NCI-H1048 (cell line): ENCODE measurements around the gene ETS1.

Experiments
- DNase-seq: peaks from one replicate; lab custom pipeline; 2025; lab: John Stamatoyannopoulos, UW

Gene ETS1

GRCh38 chr11:128501632-128502549 is 85.5 kb downstream of the ETS1 start:
- DNase-seq: no peak

DNA sequence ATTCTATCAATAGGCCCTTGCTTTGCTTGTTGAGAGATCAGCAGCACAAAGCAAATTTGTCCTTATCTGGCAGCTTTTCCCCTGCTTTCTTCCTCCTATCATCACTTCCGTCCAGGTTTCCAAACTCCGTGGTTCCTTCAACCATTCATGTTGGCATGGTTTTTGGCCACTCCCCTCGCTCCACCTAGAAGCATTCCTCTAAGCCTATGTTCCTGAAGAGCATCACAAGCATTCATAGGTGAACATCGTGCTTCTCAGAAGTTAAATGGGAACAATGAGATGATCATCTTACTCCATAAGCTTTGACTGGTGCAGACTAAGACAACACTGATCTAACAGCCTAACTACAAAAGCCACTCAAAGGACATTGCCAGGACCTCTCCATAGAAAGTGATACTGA is 86.3 kb downstream of the ETS1 start:
- DNase-seq: no peak

DNA sequence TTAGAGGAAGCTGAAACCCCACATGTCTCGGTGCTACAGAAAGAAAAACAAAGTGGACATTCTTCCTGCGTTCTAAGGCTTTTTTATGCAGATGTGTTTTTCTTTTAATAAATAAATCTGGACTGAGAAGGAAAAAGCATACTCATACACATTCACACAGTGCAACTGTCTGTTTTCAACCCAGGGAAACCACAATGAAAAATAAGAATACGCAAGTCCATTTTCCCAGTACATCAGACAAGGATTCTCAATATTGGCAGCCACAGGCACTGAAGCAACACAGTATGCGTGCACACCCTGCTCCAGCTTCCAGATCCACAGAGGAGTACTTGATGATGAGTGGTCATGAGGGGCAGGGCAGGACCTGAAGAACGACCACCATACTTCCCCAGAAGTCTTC is 86.9 kb downstream of the ETS1 start:
- DNase-seq: no peak

GRCh38 chr11:128499613-128500253 is 87.6 kb downstream of the ETS1 start:
- DNase-seq: no peak

DNA sequence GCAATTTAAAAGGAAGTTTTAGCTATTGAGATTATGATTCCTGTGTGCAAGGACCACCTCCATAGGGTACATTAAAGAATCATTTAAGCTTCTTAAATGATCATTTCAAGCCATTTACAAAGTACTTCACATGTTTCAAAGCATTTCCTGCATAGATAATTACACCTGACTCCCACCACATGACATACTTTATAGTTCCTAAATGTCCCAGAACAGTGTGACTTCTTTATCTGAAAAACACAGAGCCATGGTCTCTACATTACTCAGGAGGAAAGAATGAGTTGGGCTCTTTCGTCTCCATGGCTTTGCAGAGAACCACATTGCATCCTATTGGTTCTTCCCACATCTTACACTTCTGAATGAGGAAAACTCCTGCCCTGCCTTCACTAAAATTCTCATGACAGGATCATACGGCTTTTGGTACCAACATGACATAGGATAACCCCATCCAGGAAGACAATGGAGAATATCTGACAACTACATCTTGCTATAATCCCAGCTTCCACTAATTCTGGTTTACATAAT is 88.6 kb downstream of the ETS1 start:
- no peak for DNase-seq

GRCh38 chr11:128497776-128498095 is 89.6 kb downstream of the ETS1 start:
- DNase-seq: no peak

GRCh38 chr11:128497061-128497775 is 90.1 kb downstream of the ETS1 start:
- no peak for DNase-seq

DNA sequence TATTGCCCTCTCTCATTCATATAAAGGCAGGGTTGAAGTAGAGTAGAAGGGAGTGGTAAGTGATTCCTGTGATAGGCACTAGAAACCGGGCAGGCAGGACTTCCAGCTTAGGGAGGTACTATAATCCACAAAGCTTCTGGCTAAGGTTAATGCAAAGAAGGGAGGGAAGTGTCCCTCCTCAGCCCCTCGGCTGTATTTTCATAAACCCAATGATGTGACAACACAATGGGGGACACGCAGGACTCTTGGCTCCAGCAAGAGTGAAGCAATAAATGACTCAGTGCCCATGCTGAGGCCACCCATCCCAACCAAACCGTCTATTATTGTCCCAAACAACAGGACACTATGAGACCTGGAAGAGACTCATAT is 90.7 kb downstream of the ETS1 start:
- DNase-seq: no peak

- DNase-seq: no peak
Measured at GRCh38 chr11:128496249-128496648, 91.1 kb downstream of the ETS1 start.

DNA sequence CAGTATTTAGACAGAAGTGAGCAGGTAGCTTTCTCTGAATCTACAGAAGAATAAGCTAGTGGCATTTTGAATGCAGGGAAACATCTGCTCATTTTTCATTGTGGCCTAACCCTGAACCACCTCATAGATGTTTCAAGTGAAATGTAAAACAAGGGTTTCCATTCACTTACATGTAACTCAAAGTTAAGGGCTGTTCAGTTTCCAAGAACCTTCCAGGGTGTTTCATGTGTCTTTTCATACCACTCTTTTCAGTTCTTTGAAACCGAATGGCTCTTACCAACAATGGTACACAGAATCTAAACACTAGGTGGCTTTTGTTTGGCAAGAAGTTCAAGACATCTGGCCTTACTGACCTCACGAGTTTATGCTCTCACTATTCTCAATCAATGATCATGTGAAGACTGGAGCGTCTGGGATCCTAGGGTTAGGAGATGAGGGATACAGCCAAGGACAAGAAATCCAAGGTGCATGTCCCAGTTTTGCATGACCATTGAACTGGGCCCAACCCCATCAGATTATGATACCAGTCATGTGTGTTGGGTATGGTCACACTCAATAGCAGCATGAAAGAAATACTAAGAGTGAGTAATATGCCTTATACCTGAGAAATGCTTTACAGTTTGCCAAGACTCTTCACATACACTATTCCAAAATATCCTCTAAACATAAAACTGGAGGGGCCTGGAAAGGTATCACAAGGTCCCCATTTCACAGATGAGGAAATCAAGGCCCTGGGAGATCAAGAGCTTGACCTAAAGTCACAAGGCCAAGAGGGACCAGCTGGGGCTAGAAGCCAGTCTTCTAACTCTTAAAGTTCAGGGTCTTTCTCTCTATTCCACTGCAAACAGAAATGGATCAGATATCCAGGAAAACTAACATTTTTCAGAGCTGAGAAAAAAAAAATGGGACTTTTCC is 92.7 kb downstream of the ETS1 start:
- DNase-seq: no peak

DNA sequence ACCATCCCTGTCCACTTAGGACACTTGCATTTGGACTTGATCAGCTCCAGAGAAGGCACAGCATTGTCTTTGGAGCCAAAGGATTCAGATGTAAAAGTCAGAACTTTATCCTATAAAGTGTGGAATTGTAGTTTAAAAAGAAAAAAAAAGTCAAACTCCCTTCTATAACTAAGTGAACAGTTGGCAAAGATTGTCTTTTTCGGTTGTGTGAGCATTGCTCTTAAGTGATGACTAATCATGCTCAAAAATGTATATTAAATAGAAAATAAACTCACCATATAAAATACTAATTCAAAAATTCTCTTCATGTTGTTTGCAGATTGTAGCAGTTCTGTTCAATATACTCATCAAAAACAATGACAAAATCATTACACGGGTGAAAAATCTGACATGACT is 93.8 kb downstream of the ETS1 start:
- DNase-seq: no peak

DNA sequence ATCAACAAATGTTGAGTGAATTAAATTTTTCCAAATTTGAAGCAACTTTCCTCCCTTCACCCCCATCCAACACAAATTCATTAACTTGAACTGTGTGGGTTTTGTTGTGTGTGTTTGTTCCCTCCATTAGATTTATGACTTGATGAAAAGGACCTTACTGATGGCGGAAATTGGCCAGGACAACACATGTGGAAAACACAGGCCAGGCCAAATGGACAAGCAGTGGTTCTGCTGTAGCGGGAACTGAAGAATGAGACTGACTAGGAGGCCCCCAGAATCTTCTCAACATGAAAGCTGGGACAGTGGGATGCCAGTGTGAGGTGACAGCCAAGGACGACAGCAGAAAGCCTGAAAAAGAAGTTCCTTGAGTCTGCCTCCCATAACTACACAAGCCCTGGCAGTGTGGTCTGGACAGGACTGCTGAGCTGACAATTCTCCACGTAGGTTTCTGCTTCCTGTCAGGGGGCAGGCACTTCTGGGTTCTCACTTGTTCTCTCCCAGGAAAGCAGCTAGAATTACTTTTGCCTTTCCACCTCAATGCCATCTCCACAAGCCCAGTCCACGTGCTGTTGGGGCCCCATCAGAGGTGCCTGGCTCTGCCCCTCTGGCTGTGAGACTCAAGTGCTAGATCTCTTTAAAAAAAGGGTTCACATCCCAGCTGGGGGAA is 94.3 kb downstream of the ETS1 start:
- DNase-seq: no peak

- DNase-seq: no peak
Measured at GRCh38 chr11:128492461-128492860, 94.9 kb downstream of the ETS1 start.

DNA sequence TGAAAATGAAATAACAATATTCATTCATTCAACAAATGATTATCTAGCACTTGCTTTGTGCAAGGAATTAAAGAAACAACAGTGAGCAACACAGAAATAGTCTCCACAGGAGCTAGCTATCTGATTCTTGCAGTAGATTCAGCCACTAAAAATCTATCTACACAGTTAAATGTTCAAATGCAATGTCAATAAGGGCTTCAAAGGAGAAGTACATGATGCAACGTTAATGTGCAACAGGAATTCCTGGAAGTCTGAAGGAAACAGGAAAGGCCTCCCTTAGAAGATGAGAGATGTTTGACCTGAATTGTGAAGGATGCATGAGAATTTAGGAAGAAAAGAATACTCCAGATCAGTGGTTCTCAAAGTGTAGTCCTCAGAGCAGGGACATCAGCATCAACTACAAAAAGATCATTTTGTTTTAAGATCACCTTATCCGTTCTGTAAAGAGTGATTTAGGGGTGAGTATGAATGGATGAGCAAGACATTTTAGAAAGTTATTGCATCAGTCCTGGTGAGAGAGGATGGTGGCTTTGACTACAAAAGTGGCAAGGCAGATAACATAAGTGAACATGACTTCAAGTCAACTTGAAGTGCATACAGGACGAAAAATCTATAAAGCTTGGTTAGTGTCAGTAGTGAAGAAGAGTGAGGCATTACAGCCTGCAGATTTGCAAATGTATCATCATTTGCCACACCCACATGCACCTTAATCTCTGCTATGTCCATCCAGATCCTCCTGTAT is 96.0 kb downstream of the ETS1 start:
- no peak for DNase-seq

- DNase-seq: no peak
Measured at GRCh38 chr11:128490092-128490491, 97.3 kb downstream of the ETS1 start.

DNA sequence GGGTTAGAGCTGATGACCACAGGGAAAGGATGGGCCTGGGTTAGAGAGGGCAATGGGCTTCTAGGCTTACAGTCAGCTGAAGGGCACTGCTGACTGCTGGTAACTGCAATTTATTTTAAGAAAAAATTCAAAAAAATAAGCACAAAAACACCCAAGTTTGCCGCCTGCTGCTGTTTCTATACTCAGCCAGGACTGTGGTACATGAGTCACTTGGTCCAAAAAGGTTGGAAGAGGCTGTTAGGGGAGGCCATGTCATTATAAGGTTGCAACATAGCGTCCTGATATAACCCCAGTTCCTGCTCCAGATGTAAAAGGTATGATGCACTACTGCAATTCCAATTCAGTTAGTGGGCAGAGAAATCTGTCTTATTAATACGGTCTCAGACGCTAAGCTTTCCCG is 98.9 kb downstream of the ETS1 start:
- DNase-seq: no peak

GRCh38 chr11:128487978-128488377 is 99.4 kb downstream of the ETS1 start:
- DNase-seq: no peak

DNA sequence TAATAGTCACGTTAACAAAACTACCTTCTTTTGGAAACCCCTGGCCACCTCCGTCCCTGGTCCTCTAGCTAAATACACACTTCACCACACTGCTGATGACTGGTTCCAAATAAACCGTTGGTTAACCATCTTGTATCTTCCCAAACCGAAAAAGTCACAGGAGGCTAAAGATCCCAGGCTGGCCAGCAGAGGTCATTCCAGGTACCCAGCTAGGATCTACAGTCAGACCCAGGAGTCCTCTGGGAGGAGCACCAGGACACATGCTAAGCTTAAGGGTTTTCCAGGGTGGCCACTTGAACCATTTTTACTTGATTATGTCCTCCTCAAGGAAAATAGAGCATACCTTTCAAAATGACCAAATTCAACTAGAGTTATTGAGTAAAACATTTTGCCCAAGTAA is 103.2 kb downstream of the ETS1 start:
- DNase-seq: no peak

- no peak for DNase-seq
Measured at GRCh38 chr11:128483211-128483788, 104.1 kb downstream of the ETS1 start.

DNA sequence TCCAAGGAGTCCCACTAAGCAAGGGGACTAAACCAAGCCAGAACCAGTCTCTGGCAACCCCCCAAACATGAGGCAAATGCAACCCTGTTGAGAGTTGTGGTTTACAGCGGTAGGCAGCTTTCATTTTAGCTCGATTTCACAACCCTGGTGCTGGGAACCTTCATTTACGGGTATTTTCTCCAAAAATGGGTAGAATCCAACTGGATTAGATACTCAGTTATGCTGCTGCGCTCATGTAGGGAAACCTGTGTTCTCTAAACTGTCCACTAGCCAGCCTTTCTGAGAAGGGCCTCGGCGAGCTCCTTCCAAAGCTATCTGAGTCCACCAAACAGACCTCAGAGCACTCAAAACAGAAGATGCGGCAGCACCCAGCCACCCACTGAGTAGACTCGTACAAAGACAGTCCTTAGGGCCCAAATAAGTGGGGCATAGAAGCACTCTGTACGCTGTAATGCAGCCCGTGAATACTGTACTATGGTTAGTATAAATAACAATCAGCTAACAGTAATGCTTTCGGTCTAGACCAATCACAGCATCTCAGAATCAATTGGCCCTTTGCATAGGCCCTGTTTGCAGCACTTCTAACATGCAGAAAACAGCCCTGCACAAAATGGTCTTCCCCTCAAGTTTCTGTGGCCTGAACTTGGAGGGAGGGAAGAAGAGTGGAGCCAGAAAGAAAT is 104.7 kb downstream of the ETS1 start:
- no peak for DNase-seq
